A375 (cell line): ENCODE measurements around the gene NPIPA8. TPM values are rescaled to one million over a fixed set of nuclear protein-coding genes. Genes with fewer than 3 reads are reported as not detected.

Experiments
- small RNA-seq: library from RNA; depleted of rRNA; stranded (forward); fragments of <200 nt; gene quantifications from one replicate; pipeline ENCODE3, GENCODE V24; 2014
- total RNA-seq: library from RNA; depleted of rRNA; stranded (reverse); fragments of >200 nt; shearing (Covaris generic); gene quantifications from 2 replicates; pipeline ENCODE4 v1.2.3, GENCODE V29; 2014; rRNA removed

The NPIPA8 gene
- not detected in 2 replicates for total RNA-seq

GRCh38 chr16:18336636-18337035 lies at the start of gene NPIPA8:
Gene NPIPA8, minus strand, starts transcription at chr16:18336736. Its CDS starts 4,074 bp downstream, at chr16:18332662.

Small RNAs within 50 kb of the gene (small RNA-seq; reads per million reads assigned to genes)
- gene AC126755.6 = not detected
- gene MIR6511A4 = not detected
- gene MIR6770-3 = not detected

Other genes with a start within 250 kb of the NPIPA8 start
- gene NOMO2, start 225.4 kb upstream of the NPIPA8 start, total RNA-seq = 136 and 159 TPM in 2 replicates